ENCODE data around the gene CRAMP1.
"Not testable (repeated sequence)": the region's sequence is repeated elsewhere in the genome, so short reads cannot be mapped to it uniquely, and the experiment has no call there.

The CRAMP1 gene

GRCh38 chr16:1708083-1708767 is 96.1 kb downstream of the CRAMP1 start:
- no peak for DNase-seq (ENCODE audit: low read depth in 2 of 2, low spot score in 1 of 2)

GRCh38 chr16:1708768-1709180 is 96.6 kb downstream of the CRAMP1 start:
- DNase-seq (ENCODE audit: low read depth in 2 of 2, low spot score in 1 of 2): no peak

- no peak for DNase-seq (ENCODE audit: low read depth in 2 of 2, low spot score in 1 of 2)
These were observed 97.2 kb downstream of the CRAMP1 start for GRCh38 chr16:1709356-1709755.

- DNase-seq (ENCODE audit: low read depth in 2 of 2, low spot score in 1 of 2): no peak
These were observed 98.8 kb downstream of the CRAMP1 start for GRCh38 chr16:1710811-1711507.

DNA sequence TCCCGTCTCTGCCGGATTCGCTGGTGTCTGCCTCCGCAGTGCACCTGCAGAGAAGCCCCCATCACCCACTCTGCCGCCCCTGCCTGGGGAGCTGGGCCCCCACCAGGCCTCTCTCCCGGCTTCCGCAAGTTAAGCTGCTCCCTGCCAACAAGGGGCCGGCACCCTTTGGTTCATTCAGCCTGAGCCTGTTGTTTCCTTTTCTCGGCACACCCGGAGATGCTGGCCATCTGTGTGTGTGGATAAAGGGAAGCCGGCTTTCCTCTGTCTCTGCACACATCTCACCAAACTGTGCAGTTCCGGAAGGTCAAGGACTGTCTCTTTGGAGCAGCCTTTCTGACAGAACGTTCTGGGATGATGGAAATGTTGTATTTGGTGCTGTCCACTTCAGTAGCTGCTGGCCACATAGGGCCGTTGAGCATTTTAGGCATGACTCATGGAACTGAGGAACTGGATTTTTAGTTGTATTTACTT is 100.7 kb downstream of the CRAMP1 start:
- DNase-seq (ENCODE audit: low read depth in 2 of 2, low spot score in 1 of 2): no peak

DNA sequence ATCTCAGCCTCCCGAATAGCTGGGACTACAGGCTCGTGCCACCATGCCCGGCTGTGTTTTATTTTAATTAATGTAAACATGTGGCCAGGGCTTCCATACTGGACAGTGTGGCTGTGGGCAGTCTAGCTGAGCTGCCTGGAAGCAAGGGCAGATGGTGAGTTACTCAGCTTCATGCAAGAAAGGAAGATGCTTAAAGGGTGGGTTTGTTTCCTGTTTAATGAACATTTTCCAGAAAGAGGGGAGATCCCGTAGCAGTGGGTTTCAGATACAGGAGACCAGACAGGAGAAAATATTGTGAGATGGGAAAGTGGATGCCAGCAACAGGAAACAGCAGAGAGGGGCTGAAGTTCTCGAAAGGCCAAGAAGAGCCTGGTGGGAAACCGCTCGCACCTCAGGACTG is 101.2 kb downstream of the CRAMP1 start:
- no peak for DNase-seq (ENCODE audit: low read depth in 2 of 2, low spot score in 1 of 2)

DNA sequence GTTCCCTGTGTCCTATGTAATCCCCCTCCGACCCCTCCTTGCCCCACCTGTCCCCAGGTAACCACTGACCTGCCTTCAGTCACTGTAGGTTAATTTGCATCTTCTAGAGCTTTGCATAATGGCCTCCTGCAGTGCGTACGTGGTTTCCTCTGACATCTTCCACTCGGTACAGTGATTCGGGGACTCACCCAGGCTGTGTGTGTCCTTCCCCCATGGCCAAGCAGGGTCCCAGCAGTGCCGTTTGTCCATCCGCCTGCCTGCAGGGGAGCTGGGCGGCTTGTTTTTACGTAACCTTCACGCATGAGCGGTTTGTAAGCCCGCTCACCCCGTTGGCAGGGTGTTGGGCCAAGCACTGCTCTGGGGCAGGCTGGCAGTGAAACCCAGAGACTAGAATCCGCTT is 101.8 kb downstream of the CRAMP1 start:
- DNase-seq (ENCODE audit: low read depth in 2 of 2, low spot score in 1 of 2): no peak

DNA sequence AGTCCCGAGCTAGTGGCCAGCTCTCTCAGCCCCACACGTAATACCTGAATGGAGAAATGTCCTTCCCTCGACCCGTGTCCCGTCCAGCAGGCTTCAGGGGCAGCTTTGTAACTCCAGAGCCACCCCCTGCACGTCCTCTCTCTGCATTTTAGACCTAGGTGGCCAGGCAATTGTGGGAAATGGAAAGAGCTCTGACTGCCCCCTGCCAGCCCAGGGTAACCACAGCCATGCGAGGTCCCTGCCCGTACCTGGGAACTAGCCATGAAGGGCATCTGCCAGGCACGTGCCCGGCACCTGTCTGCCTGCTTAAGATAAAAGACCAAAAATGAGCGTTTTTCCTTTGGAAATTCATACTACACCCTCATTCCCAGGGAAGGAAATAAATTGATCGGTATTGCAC is 103.1 kb downstream of the CRAMP1 start:
- no peak for DNase-seq (ENCODE audit: low read depth in 2 of 2, low spot score in 1 of 2)

DNA sequence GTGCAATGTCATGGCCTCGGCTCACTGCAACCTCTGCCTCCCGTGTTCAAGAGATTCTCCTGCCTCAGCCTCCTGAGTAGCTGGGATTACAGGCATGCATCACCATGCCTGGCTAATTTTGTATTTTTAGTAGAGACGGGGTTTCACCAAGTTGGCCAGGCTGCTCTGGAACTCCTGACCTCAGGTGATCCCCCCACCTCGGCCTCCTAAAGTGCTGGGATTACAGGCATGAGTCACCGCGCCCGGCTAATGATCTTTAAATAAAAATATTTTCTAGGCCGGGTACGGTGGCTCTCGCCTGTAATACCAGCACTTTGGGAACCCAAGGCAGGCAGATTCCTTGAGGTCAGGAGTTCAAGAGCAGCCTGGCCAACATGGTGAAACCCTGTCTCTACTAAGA is 106.1 kb downstream of the CRAMP1 start:
- DNase-seq (ENCODE audit: low read depth in 2 of 2, low spot score in 1 of 2): not testable (repeated sequence)

DNA sequence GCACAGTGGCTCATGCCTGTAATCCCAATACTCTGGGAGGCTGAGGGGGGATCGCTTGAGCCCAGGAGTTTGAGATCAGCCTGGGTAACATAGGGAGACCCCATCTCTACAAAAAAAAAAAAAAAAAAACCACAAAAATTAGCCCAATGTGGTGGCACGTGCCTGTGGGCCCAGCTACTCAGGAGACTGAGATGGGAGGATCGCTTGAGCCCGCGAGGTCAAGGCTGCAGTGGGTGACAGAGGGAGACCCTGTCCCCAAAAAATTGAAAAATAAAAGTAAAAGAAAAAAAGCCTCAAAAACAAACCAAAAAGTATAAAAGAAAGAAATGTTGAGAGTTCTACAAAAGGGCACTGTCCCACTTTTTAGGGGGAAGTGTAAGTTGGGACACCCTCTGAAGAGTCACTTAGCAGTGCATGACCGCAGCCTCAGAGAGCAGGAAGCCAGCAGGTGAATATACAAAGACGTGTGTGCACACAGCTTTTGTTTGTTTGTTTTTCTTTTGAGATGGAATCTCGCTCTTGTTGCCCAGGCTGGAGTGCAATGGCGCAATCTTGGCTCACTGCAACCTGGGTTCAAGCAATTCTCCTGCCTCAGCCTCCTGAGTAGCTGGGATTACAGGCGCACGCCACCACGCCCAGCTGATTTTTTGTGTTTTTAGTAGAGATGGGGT is 107.5 kb downstream of the CRAMP1 start:
- not testable (repeated sequence) for DNase-seq (ENCODE audit: low read depth in 2 of 2, low spot score in 1 of 2)

- no peak for DNase-seq (ENCODE audit: low read depth in 2 of 2, low spot score in 1 of 2)
These were observed 109.2 kb downstream of the CRAMP1 start for GRCh38 chr16:1721372-1721771.

- DNase-seq (ENCODE audit: low read depth in 2 of 2, low spot score in 1 of 2): no peak
These were observed 111.4 kb downstream of the CRAMP1 start for GRCh38 chr16:1723450-1724147.

- DNase-seq (ENCODE audit: low read depth in 2 of 2, low spot score in 1 of 2): no peak
These were observed 112.3 kb downstream of the CRAMP1 start for GRCh38 chr16:1724491-1724890.

GRCh38 chr16:1726661-1727502 is 114.7 kb downstream of the CRAMP1 start:
- DNase-seq (ENCODE audit: low read depth in 2 of 2, low spot score in 1 of 2): no peak
